ENCODE results near the gene CCDC88C.

- TF ChIP-seq, protein P1, sequence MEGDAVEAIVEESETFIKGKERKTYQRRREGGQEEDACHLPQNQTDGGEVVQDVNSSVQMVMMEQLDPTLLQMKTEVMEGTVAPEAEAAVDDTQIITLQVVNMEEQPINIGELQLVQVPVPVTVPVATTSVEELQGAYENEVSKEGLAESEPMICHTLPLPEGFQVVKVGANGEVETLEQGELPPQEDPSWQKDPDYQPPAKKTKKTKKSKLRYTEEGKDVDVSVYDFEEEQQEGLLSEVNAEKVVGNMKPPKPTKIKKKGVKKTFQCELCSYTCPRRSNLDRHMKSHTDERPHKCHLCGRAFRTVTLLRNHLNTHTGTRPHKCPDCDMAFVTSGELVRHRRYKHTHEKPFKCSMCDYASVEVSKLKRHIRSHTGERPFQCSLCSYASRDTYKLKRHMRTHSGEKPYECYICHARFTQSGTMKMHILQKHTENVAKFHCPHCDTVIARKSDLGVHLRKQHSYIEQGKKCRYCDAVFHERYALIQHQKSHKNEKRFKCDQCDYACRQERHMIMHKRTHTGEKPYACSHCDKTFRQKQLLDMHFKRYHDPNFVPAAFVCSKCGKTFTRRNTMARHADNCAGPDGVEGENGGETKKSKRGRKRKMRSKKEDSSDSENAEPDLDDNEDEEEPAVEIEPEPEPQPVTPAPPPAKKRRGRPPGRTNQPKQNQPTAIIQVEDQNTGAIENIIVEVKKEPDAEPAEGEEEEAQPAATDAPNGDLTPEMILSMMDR (IDR thresholded peaks at IDR 0.05) = no peak
- no peak for TF ChIP-seq POLR2A (IDR thresholded peaks at IDR 0.05)
Observed at GRCh38 chr14:91377700-91378652, 39.6 kb downstream of the CCDC88C start.
